Limb (tissue), 2 donors: Measurements from ENCODE around the gene TELO2.

Source experiments
- DNase-seq, 2 donors: peaks; one replicate each; pipeline ENCODE4 v3.0.0-alpha.2; 2016; ENCODE audit errors: extremely low spot score in 2 of 2

TELO2 gene

GRCh38 chr16:1498899-1499676 lies 5.9 kb downstream of the TELO2 start:
- no peak for DNase-seq

- DNase-seq = no peak
Measured at GRCh38 chr16:1499756-1500464, 6.8 kb downstream of the TELO2 start.

GRCh38 chr16:1500465-1501150 lies 7.4 kb downstream of the TELO2 start:
- no peak for DNase-seq

- no peak for DNase-seq
Measured at GRCh38 chr16:1501630-1502029, 8.5 kb downstream of the TELO2 start.

- DNase-seq = no peak
Measured at GRCh38 chr16:1502092-1503004, 9.2 kb downstream of the TELO2 start.

GRCh38 chr16:1503110-1503955 lies 10.2 kb downstream of the TELO2 start:
- DNase-seq = no peak

GRCh38 chr16:1505073-1505844 lies 12.1 kb downstream of the TELO2 start:
- DNase-seq = no peak

- no peak for DNase-seq
Measured at GRCh38 chr16:1505912-1506311, 12.8 kb downstream of the TELO2 start.

- no peak for DNase-seq
Measured at GRCh38 chr16:1506494-1507213, 13.5 kb downstream of the TELO2 start.

- DNase-seq = no peak
Measured at GRCh38 chr16:1508494-1509187, 15.5 kb downstream of the TELO2 start.

GRCh38 chr16:1509307-1510221 lies 16.4 kb downstream of the TELO2 start:
- DNase-seq = no peak

GRCh38 chr16:1510272-1510671 lies 17.1 kb downstream of the TELO2 start:
- DNase-seq = no peak

GRCh38 chr16:1510941-1511351 lies 17.8 kb downstream of the TELO2 start:
- DNase-seq = no peak

- no peak for DNase-seq
Measured at GRCh38 chr16:1511662-1512569, 18.8 kb downstream of the TELO2 start.

GRCh38 chr16:1512774-1513173 lies 19.6 kb downstream of the TELO2 start:
- no peak for DNase-seq

- DNase-seq = no peak
Measured at GRCh38 chr16:1514507-1514906, 21.3 kb downstream of the TELO2 start.
